Suprapubic skin (tissue), 4 donors: ENCODE measurements around the gene ABLIM2. TPM values are rescaled to one million over a fixed set of nuclear protein-coding genes. Genes with fewer than 3 reads are reported as not detected.

Source experiments
- DNase-seq, 2 donors: peaks; one replicate each; pipeline ENCODE4 v3.0.0-alpha.2; 2019; ENCODE audit warnings: low spot score in 2 of 2
- H3K27ac ChIP-seq: fragments of 200-600 bp; sonication (generic); one replicate; pipeline ENCODE4 v1.5.1; 2019
- H3K27me3 ChIP-seq: fragments of 200-600 bp; sonication (generic); one replicate; pipeline ENCODE4 v1.5.1; 2019
- H3K36me3 ChIP-seq: fragments of 200-600 bp; sonication (generic); one replicate; pipeline ENCODE4 v1.5.1; 2019
- H3K4me1 ChIP-seq: fragments of 200-600 bp; sonication (generic); one replicate; pipeline ENCODE4 v1.5.1; 2019
- H3K4me3 ChIP-seq: fragments of 200-600 bp; sonication (generic); one replicate; pipeline ENCODE4 v1.5.1; 2019; ENCODE audit warnings: mild to moderate bottlenecking
- H3K9me3 ChIP-seq: fragments of 200-600 bp; sonication (generic); one replicate; pipeline ENCODE4 v1.5.1; 2019
- CTCF ChIP-seq, 2 donors: fragments of 200-600 bp in 1 of 2; fragments of 450-650 bp in 1 of 2; sonication (generic) in 1 of 2; IDR thresholded peaks; one replicate each; pipeline ENCODE4 v1.5.1; 2016 to 2019; ENCODE audit warnings: antibody characterized with exemption in 2 of 2, mild to moderate bottlenecking in 1 of 2, moderate library complexity in 1 of 2
- EP300 ChIP-seq: sonication (generic); formaldehyde crosslinking; IDR thresholded peaks from one replicate; pipeline ENCODE4 v1.6.1; 2017; ENCODE audit warnings: antibody characterized with exemption
- POLR2A ChIP-seq, 2 donors: fragments of 450-650 bp; IDR thresholded peaks; one replicate each; pipeline ENCODE4 v1.6.1; 2017; ENCODE audit warnings: antibody characterized with exemption in 2 of 2, mild to moderate bottlenecking in 2 of 2, moderate library complexity in 2 of 2
- POLR2AphosphoS5 ChIP-seq, 3 donors: sonication (generic); formaldehyde crosslinking; IDR thresholded peaks; one replicate each; pipeline ENCODE4 v1.6.1; 2017; ENCODE audit warnings: antibody characterized with exemption in 3 of 3
- WGBS: methylation state at CpG from one replicate; pipeline ENCODE4 v1.1.5; 2018; 5-methylcytosine and 5-hydroxymethylcytosine counted together
- total RNA-seq, 4 donors: library from RNA; depleted of rRNA; stranded (reverse); fragments of >200 nt; gene quantifications; one replicate each; pipeline ENCODE4 v1.1.0, GENCODE V29; 2016

Gene ABLIM2
- total RNA-seq, 4 donors from 2014 or later = 11.2 to 16.9 (median 13.3) TPM

- Histone ChIP-seq H3K4me1 (peaks cover 8% of the 10 kb centered on the region), H3K4me3 (no peak overlapping the region), H3K27ac (peak overlapping the region; percentile 5), H3K36me3 (no peaks in the 10 kb centered on the region), H3K27me3 (peaks cover 9% of the 10 kb centered on the region), H3K9me3 (no peaks in the 10 kb centered on the region)
- no peak for DNase-seq
- TF ChIP-seq CTCF (IDR thresholded peaks at IDR 0.05) (no peak), POLR2AphosphoS5 (IDR thresholded peaks at IDR 0.05) (peak in 1 of 3 donors; percentile 12), POLR2A (IDR thresholded peaks at IDR 0.05) (no peak), EP300 (no peak)
- 50% methylated on average over 24 of the region's 24 CpGs for WGBS
Measured at GRCh38 chr4:8019396-8020365, 138.9 kb downstream of the ABLIM2 start.

GRCh38 chr4:8016527-8016926, 142.1 kb downstream of the ABLIM2 start:
- H3K36me3 ChIP-seq = no peaks in the 10 kb centered on the region
- WGBS = 79% methylated on average over 12 of the region's 12 CpGs

GRCh38 chr4:8015512-8015911, 143.1 kb downstream of the ABLIM2 start:
- Histone ChIP-seq H3K27me3 (no peaks in the 10 kb centered on the region), H3K27ac (no peak overlapping the region), H3K36me3 (no peaks in the 10 kb centered on the region), H3K4me3 (no peak overlapping the region), H3K4me1 (peaks cover 15% of the 10 kb centered on the region), H3K9me3 (no peaks in the 10 kb centered on the region)
- 49% methylated on average over 4 of the region's 4 CpGs for WGBS
- no peak for TF ChIP-seq POLR2A (IDR thresholded peaks at IDR 0.05)
- no peak for TF ChIP-seq EP300
- no peak for TF ChIP-seq CTCF (IDR thresholded peaks at IDR 0.05)
- no peak for DNase-seq

More at GRCh38 chr4:8016527-8016926, 142.1 kb downstream of the ABLIM2 start:
- no peak for DNase-seq
- Histone ChIP-seq H3K27me3 (no peaks in the 10 kb centered on the region), H3K4me3 (no peak overlapping the region), H3K27ac (no peak overlapping the region), H3K9me3 (no peaks in the 10 kb centered on the region), H3K4me1 (peaks cover 8% of the 10 kb centered on the region)
- TF ChIP-seq CTCF (IDR thresholded peaks at IDR 0.05) (no peak), EP300 (no peak), POLR2A (IDR thresholded peaks at IDR 0.05) (no peak), POLR2AphosphoS5 (IDR thresholded peaks at IDR 0.05) (no peak)

- no peak overlapping the region for H3K27ac ChIP-seq
- H3K4me1 ChIP-seq = peaks cover 7% of the 10 kb centered on the region
- no peak for TF ChIP-seq CTCF (IDR thresholded peaks at IDR 0.05)
- no peak for TF ChIP-seq POLR2AphosphoS5 (IDR thresholded peaks at IDR 0.05)
- no peak for TF ChIP-seq POLR2A (IDR thresholded peaks at IDR 0.05)
- no peak for TF ChIP-seq EP300
- WGBS = 68% methylated on average over 10 of the region's 10 CpGs
- H3K9me3 ChIP-seq = no peaks in the 10 kb centered on the region
- DNase-seq = no peak
- no peak overlapping the region for H3K4me3 ChIP-seq
- H3K36me3 ChIP-seq = no peaks in the 10 kb centered on the region
- H3K27me3 ChIP-seq = no peaks in the 10 kb centered on the region
Measured at GRCh38 chr4:8013976-8014726, 144.5 kb downstream of the ABLIM2 start.

- 97% methylated on average over 3 of the region's 3 CpGs for WGBS
- Histone ChIP-seq H3K4me3 (no peak overlapping the region), H3K27me3 (no peaks in the 10 kb centered on the region), H3K36me3 (peaks cover 10% of the 10 kb centered on the region), H3K9me3 (no peaks in the 10 kb centered on the region), H3K4me1 (peaks cover 7% of the 10 kb centered on the region), H3K27ac (no peak overlapping the region)
- TF ChIP-seq POLR2AphosphoS5 (IDR thresholded peaks at IDR 0.05) (no peak), CTCF (IDR thresholded peaks at IDR 0.05) (no peak), POLR2A (IDR thresholded peaks at IDR 0.05) (no peak), EP300 (no peak)
- DNase-seq = no peak
Measured at GRCh38 chr4:8012517-8012916, 146.1 kb downstream of the ABLIM2 start.
